ENCODE data around the gene OTUD7B. TPM values are rescaled to one million over a fixed set of nuclear protein-coding genes. Genes with fewer than 3 reads are reported as not detected.

OTUD7B gene
- total and polyA plus RNA-seq, 10 of the 15 experiments (the other 5 are each of a cell fraction or from before 2014, with no cell fraction given): 1.7 to 24.9 (median 6.6) TPM

GRCh38 chr1:149993764-149994163 lies 16.8 kb downstream of the OTUD7B start (continued):
- no peak for TF ChIP-seq IRF4 (IDR thresholded peaks at IDR 0.05; ENCODE audit: low read depth, low read length)
- no peak for TF ChIP-seq CEBPB (IDR thresholded peaks at IDR 0.05; ENCODE audit: borderline replicate concordance in 1 of 2, low read depth in 2 of 2, low read length in 2 of 2)
- no peak for TF ChIP-seq USF1 (IDR thresholded peaks at IDR 0.05; ENCODE audit: borderline replicate concordance, extremely low read length, insufficient read depth, low read depth, low read length)
- no peak for TF ChIP-seq RCOR1 (conservative IDR thresholded peaks at IDR 0.05; ENCODE audit: low read depth, low read length)
- TF ChIP-seq ZNF622 (IDR thresholded peaks at IDR 0.05): no peak
- no peak for TF ChIP-seq ZBTB33 (IDR thresholded peaks at IDR 0.05)
- no peak for TF ChIP-seq ZBTB40 (IDR thresholded peaks at IDR 0.05; ENCODE audit: borderline replicate concordance)
- no peak for TF ChIP-seq MLLT1 (IDR thresholded peaks at IDR 0.05)
- TF ChIP-seq RFX5 (IDR thresholded peaks at IDR 0.05; ENCODE audit: low read depth, low read length): no peak
- TF ChIP-seq MTA3 (IDR thresholded peaks at IDR 0.05; ENCODE audit: borderline replicate concordance, low read length): no peak
- TF ChIP-seq KDM1A (IDR thresholded peaks at IDR 0.05; ENCODE audit: borderline replicate concordance): no peak
